DMS79 (cell line): ENCODE data around the gene AZIN2.
A peak's percentile ranks its signal among the peaks of the same experiment; 100 is the strongest.
"Not testable (repeated sequence)": the region's sequence is repeated elsewhere in the genome, so short reads cannot be mapped to it uniquely, and the experiment has no call there.

ENCODE experiments used
- DNase-seq: peaks from one replicate; lab custom pipeline; 2025; lab: John Stamatoyannopoulos, UW

The AZIN2 gene

DNA sequence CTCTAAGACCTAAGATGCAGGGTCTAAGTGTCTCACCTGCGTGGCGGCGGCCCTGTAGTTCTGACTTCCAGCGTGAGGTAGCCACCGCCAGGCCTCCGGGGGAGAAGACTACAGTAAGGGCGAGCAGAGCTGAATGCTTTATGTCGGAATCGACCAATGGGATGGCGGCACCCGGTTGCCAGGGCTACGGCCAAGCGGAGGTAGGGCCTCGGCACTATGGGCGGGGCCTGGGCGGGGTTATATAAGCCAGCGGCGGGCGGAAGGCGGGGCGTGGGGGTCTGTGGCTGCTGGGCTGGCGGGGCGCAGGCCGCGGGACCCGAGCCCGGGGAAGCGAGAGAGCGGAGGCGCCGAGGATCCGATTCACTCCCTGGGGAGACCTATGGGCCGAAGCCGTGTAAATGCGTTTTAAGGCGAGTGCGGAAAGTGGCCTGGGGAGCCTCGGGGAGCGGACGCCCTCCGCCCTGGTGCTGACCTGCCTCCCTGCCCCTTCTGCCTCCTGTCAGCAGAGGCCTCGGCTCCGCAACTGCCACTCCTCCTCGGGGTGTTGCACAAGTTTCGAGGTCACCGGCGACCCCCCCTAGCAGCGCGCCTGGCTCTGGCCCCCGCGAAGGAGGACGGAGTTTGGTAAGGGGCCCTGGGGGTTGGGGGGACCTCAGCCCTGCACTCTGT lies at the start of gene AZIN2:
AZIN2 (plus strand) TSS at position 269 of the 669 bp plus-strand sequence. CDS start 1,097 bp downstream, outside the sequence.
- DNase-seq: peak; percentile 88

DNA sequence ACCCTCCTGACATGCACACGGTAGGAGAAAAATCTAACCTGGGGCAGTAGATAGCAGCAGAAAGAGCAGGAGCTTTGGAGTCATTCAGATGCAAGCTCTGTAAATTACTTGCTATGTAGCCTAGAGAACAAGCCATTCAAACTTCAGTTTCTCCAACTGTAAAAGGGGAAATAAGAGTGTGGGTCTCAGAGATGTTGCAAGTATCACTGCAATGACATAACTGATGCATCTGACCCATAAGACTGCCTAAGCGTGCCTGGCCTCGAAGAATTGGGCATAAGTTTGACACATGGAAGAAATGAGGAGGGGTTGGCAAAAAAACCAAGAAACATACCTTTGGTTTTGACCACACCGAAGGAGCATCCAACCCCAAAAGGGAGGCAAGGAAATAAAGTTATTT lies 49.4 kb upstream of the AZIN2 start:
- no peak for DNase-seq

DNA sequence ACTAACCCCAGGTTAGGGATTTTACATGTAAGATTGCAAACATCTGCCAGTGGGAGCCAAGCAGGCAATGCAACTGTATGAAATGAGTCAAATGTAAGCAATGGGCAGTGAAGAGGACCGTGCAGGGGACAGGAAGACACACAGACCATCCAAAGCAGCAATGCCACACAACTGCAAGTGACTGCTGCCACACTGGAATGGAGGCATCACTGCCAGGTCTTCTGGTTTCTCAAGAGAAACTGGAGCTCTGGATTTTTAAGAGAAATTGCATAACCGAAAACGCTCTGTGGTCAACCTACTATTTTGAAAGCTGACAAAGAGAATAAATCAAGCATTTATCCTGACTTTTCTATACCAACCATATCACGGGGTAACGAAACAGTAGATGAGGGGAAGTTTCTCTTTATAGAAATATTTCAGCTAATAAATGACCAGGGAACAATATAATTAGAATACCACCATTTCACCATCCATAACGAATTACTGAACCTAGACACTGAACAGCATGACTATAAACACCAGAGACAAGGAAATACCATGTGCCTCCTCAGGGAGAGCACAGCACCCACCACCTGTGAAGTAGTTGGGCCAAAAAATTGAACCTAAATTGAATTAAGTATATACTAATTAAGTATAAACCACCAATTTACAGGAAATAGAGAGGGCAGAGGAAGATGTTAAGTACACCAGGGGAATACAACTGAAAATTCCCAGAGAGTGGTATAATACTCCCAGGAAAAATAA lies 48.7 kb upstream of the AZIN2 start:
- DNase-seq: no peak

DNA sequence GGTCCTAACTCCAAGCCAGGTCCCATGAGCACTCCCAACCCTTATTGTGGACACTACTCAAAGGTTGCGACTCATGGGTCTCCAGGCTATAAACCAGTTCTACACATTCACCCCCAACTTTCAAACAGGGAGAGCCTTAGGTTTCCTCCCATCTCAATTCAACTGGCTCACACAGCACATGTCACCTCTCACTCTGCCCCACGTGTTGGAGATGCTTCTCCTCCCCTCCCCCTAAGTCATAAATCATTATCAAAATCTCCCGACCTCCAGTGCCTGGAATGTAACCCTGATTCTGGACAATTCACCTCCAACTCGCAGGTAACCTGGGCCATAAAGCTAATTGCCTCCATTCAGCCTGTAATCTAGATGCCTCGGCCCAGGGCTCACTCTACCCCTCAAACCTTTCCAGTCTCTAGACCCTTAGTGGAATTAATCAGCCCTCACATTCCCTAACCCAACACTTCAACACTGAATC lies 44.9 kb upstream of the AZIN2 start:
- no peak for DNase-seq

DNA sequence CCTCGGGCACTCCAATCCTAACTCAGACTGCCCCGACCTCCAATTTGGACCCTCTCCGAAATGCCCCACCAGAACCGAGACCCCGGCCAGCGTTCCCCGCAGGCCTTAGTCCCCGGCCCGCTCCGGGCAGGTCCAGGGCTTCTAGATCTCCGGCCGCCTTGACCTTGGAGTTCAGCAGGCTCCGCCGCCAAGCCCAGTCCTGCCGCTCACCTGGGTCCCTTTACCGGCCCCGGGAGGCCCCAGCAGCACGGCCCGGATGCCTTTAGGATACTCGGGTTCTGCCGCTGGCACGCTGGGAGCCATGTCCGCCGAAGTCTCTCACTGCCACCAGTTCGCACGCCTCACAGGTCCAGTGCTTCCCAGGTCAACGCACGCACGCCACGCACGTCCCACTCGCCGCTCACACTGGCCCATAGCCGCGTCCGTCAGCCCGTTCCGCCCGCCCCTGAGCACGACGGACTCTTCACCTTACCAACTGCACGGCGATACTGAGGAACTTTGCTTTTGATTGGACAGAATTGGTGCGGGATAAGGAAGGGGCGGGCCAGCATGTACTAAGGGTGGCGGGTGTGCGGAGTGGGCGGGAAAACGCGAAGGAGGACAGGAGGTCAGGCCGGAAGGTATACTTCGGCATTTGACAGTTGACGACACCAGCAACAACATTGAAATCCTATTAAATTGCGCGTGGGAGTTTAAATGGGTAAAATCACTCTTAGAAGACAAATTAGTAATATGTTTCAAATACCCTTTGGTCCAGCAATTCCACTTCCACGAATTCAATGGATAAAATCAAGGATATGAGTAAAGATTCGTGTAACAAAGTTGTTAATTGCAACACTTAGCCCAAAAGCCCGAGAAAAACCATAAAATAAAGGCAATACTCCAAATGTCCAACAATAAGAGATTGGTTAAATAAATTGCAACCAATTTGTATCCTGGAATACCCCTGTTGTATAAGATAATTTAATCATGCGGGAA lies 44.1 kb upstream of the AZIN2 start, which contains the start of gene AK2:
AK2 (minus strand) TSS at position 358 of the 978 bp plus-strand sequence; CDS start at position 303, 55 bp downstream.
- peak; percentile 98 for DNase-seq

DNA sequence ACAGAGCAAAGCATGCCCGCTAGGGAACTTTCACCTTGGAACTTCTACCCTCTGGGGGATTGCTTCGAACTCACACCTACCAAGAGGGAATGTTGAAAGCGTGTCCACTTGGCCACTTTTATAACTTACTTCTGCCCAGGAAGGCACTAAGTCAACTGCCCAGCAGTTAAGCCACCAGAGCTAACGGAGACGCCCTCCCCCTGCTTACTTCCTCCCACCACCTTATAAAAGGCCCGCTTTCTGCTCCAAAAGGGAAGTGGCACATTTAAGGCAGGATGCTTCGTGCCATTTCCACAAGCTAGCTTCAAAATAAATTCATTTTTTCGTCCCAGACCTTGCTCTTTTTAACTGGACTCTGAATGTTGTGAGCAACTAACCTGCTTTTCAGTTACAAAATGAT lies 41.1 kb upstream of the AZIN2 start:
- no peak for DNase-seq

DNA sequence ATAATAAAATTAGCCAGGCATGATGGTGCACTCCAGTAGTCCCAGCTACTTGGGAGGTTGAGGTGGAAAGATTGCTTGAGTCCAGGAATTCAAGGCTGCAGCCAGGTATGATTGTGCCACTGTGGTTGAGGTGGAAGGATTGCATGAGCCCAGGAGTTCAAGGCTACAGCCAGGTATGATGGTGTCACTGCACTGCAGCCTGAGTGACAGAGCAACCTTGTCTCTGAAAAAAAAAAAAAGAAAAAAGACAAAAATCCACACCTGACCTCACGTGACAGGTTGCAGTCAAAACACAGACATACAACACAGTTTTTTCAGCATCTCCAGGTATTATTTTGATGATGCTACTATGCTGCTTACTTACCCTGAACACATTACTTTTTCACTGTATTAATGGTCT lies 39.9 kb upstream of the AZIN2 start:
- no peak for DNase-seq

DNA sequence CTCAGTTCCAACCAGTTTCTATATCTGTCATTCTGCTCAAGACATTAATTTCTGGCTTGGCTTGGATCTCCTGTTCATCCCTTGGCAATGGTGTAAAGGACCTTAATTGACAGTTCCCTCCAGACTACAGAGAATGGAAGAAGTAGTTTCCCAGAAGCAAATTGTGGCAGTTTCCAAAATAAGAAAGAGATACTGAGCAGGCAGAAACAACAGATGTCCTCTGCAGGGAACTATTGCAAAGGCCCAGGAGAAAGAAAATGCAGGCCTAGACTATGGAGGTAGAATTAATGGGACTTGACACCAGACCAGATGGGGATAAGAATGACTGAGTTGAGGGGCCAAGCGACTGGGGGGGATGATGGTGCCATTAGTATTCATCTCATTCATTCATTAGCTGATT lies 38.1 kb upstream of the AZIN2 start:
- no peak for DNase-seq

DNA sequence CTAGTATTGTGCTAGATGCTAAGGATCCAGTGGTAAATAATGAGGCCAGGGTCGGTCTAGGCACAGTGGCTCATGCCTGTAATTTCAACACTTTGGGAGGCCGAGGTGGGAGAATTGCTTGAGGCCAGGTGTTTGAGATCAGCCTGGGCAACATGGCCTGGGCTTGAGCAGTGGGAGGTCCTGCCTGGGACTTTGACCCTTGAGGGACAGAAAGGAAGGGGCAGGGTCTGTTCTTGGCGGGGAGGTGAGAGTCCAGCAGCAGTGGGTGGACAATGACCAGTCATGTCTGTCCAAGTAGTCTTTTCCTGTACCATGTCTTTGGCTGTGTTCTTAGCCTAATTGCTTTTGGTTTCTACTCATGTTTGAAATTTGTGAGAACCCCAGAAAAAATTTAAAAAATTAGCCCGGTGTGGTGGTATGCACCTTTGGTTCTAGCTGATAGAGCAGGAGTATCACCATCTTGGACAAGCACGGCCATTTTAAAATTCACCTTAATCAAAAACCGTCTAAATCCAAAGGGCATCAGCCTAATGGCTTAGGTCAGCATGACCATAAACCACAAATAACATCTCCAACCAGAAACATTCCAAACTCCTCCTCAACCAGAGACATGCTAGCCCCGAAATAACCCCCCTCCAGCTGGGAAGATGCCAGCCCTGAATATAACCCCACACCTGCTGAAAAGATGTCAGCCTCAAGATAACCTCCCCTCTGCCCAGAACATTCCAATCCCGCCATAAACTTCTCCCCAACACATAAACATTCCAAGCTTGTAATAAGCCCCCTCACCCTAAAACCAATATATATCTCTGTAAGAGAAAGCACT lies 37.5 kb upstream of the AZIN2 start:
- DNase-seq: no peak

DNA sequence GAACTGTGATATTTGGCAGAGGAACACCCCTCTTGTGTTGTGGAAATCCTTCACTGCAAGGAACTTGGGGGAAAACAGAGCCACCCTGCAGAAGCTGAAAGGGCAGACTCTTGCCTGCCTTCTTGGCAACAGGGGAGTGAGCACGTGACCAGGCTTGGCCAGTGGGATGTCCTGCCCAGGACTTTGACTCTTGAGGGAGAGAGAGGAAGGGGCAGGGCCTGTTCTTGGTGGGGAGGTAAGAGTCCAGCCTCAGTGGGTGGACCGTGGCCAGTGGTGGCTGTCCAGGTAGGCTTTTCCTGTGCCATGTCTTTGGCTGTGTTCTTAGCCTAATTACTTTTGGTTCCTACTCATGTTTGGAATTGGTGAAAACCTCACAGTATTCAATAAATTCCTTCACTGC lies 35.7 kb upstream of the AZIN2 start:
- DNase-seq: no peak

DNA sequence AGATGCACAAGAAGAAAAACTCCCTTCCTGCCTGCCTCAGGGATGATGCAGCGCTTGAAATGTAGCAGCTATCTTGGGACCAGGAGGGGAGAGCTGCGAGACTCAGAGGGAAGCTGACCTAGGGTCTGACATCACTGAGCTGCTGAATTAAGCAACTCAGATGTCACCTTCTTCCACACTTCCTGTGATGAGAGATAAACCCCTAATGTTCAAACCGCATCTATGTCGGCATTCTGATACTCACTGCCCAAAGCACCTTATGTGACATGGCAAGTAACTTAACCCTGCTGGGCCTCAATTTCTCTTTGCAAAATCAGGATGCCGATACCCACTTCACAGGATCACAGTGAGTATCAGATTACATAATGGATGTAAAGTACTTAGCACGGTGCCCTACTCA lies 35.1 kb upstream of the AZIN2 start:
- no peak for DNase-seq

DNA sequence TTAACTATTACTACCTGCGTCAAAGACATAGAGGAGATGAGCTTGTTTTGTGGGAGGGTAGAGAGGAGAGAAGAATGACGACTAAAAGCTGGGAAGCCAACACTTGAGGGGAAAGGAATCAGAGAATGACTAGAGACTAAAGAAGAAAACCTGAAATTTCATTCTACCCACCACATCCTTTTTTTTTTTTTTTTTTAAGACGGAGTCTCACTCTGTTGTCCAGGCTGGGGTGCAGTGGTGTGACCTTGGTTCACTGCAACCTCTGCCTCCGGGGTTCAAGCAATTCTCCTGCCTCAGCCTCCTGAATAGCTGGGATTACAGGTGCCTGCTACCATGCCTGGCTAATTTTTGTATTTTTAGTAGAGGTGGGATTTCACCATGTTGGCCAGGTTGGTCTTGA lies 34.7 kb upstream of the AZIN2 start:
- DNase-seq: not testable (repeated sequence)

DNA sequence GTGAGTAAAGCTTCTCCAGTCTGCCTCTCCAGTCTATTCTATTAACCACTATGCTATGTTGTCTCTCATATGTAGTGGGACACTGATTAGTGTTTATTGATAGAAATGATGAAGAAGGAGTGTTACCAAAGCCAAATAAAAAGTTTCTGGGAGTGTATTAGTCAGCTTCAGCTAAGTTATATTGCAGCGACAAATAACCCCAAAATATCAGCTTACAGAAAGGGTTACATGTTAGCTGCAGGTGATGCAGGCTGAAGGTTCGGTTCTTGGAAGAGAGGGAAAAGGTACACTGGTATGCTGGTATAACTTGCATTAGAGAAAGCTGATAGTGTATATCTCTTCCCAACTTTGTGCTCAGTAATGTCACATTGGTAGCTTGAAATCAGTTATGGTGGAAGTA lies 33.7 kb upstream of the AZIN2 start:
- no peak for DNase-seq

DNA sequence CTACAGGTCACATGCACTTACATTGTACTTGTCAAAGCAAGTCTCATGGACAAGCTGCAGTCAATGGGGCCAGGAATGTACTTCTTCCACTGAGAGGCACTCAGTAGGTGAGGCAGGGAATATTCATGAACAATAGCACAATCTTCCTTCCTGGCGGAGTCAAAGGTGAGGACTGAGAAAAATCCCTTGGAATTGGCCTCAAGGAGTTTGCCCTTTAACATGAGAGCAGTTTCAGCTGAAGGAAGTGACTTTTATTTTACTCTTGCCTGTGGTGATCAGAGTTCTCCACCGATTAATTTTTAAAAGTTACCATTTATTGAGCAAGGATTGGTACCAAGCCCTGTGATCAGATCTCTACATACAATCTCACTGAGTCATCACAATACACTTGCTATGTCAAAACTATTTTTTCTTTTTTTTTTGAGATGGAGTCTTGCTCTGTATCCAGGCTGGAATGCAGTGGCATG lies 33.1 kb upstream of the AZIN2 start:
- DNase-seq: no peak

DNA sequence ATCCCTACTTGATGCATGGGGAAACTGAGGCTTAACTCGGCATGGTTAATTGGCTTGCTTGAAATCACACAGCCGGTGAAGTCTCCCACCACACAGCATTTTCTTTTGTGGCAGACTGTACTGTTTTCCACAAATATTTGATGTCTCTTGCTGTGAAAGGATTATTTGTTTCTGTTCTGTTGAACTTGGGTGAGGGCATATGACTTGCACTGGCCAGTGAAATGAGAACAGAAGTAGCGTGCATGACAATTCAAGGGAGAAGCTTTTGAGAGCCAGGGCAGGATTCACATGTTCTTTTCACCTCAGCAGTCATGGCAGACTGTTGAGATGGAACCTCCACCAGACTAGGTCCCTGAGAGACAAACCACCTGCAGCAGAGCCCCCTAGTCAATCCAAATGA lies 32.5 kb upstream of the AZIN2 start:
- DNase-seq: no peak

DNA sequence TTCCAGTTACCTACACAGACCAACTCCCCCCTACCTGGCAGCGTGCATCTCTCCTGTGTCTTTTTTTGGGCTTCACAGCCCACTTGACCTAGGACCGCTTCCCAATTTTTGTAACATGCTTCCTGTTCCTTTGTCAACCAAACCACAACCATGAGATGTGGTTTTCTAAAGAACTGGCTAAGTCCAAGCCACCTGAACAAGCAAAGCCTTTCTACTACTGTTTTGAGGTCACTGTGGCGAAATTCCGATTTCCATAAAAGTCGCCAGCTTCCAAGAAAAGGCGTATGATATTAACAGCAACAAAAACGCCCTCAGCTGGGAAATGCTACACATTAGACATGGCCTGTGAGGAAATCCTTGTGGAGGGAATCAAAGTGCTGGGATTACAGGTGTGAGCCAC lies 31.6 kb upstream of the AZIN2 start:
- DNase-seq: no peak

DNA sequence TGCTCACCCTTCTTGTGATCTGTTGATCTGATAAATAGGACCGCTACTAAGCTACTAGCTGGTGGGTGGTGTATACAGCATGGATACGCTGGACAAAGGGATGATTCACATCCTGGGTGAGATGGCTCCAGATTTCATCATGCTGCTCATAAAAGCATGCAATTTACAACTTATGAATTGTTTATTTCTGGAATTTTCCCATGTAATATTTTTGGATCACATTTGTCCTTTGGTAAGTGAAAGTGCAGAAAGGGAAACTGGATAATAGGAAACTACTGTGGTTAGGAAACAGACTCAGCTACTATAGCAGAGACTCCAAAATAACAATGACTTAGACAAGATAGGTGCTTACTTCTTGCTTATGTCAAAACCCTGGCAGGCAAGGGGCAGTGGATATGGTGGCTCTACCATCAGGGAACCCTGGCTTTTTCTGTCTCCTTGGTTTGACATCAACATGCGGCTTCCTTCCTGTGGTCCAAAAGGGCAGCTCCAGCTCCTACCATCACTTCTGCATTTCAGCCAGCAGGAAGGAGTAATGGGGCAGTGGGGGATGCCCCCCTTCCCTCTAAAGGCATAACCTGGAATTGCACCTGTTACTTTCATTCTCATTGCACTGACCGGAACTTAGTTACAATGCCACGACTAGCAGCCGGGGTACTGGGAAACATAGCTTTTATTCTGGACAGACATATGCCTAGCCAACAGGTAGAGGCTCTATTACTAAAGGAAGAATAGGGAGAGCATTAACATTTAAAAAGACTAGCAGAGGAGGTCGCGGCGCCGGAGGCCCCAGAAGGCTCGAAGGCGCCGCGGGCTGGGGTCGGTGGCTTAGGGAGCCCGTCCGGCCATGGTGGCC lies 30.5 kb upstream of the AZIN2 start:
- no peak for DNase-seq

DNA sequence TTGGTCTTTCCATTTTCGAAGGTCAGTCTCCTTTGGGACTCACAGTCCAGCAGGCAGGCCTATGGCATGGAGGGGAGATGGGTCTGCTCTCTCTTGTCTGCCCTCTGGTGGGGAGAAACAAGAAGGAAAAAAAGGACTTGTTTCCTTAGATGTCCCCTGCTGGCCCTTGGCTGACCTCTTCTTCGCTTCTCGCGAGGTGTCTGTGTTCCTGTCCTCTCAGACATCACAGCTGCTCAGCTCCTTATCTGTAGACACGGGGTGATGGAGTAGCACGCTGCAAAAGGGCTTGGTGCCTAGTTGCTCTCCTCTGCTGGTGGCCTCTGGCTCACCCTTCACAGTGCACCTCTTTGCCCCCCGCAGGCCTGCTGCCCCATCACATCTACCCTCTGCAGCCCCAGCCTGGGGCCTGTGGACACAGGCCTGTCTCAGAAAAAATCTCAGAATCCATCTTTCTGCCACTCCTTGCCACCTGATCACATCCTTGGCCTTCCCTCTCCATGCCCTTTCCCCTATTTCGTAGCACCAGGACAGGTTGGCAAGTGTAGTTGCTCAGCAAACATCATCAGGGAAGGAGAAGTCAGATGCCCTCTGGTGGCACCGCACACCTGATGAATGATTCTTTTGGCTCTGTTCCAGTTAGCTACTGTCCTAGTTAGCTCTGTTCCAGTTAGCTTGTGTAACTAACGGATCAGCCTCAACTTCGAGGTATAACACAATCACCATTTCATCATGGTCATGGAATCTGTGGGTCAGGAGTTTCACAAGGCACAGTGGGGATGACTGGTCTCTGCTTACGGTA lies 25.5 kb upstream of the AZIN2 start:
- DNase-seq: peak; percentile 27

DNA sequence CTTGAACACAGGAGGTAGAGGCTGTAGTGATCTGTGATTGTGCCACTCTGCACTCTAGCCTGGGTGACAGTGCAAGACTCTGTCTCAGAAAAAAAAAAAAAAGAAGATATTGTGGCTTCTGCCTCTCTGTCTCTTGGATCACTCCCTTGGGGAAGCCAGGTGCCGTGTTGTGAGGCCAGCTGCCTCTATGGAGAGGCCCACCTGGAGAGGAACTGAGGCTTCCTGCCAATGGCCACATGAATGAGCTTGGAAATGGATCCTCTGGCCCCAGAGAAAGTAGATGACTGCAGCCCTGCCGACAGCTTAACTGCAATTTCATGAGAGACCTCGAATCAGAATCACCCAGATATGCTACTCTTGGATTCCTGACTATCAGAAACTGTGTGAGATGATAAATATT lies 24.5 kb upstream of the AZIN2 start:
- no peak for DNase-seq
